Caki2 (cell line): ENCODE measurements around the gene MEGF6. TPM values are rescaled to one million over a fixed set of nuclear protein-coding genes. Genes with fewer than 3 reads are reported as not detected.

Source experiments
- DNase-seq: peaks from one replicate; pipeline ENCODE4 v3.0.0-alpha.2; 2015; ENCODE audit warnings: low read depth
- in situ Hi-C: cut with HindIII; loops from 2 replicates; pipeline ENCODE4 v1.10.0; 2016; ENCODE audit warnings: low sequenced_read_pairs, low pct_unique_long_range_greater_than_20kb, mixed read lengths
- total RNA-seq: library from RNA; depleted of rRNA; stranded (reverse); fragments of >200 nt; shearing (Covaris generic); gene quantifications from 2 replicates; pipeline ENCODE4 v1.2.3, GENCODE V29; 2014; ENCODE audit warnings: low replicate concordance; rRNA removed

The MEGF6 gene
- total RNA-seq, 1 experiment from 2014 or later, result 21.0 TPM

DNA sequence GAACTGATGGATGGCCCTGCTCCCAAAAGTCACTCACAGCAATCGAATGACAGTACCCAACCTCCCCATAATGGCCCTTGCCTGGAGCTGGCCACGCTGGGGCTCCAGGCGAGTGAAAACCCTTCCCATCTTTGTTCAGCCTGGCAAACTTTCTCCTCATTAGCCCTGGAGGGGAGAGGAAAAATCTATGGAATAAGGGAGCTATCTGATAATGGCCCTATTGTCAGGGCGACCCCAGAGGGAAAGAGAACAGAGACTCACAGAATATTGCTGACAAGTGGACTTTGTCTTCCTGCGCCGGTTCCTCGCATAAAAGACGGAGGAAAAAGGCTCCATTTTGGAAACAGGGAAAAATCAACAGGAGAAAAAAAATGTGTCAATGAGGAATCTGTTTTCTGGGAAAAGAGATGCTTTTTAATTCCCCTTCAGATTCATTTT lies 169.9 kb downstream of the MEGF6 start:
- no peak for DNase-seq
- in situ Hi-C loops, result no loop called here

DNA sequence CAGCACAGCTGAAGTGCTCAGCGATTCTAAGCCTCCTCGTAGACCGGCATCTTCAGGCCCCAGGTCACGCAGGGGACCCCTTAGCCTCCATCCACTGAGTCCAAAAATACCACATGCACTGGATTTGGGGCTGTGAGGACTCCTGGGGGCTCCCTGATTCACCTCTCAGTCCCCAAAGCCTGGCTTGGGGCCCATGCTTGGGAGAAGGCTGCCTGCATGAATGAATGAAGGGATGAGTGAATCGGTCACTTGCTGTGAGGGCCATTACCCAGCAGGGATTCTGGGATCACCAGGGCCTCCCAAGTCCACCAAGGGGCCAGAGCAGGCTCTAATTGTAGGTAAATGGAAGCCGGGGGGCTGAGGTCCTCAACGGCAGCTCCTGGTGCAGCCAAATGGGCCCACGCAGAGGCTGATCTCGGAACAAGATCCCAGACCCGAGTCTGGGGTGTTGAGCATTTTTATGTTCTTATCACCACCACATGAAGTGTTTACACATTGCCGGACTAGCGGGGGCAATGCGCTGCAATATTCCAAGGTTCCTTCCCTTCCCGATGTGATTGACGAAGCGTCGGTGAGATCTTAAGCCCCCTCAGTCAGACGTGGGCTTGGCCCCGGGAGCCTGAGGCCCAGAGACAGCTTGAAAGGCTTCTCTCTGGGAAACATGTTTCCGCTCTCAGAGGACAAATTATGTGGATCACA lies 170.4 kb downstream of the MEGF6 start:
- in situ Hi-C loops, result no loop called here
- DNase-seq, result no peak

DNA sequence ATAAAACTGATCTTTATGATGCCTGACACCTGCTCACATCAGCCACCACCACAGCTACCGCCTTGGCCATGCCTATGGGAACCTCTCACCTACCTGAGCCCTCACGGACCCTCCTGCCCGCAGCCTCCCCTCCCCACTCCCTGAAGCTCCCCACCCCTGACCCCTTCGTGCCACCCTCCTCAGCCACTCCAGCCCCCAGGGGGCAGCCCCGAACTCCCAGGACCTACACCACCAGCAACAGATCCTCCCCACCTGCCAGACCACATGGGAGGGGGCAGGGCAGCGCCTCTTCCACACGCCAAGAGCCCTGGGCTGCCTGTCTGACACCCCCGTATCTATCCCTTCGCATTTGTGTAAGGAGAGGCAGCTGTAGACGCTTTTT lies 171.0 kb downstream of the MEGF6 start:
- in situ Hi-C loops, result no loop called here
- no peak for DNase-seq

Other genes starting within 250 kb of the MEGF6 start
- 2.6 and 3.3 TPM in 2 replicates for gene ARHGEF16, start 156.8 kb downstream of the MEGF6 start, total RNA-seq
- gene TPRG1L, start 13.5 kb upstream of the MEGF6 start, total RNA-seq, result 30.3 and 35.7 TPM in 2 replicates
- 41.1 and 41.2 TPM in 2 replicates for gene WRAP73, start 38.6 kb upstream of the MEGF6 start, total RNA-seq
- 4.4 and 5.1 TPM in 2 replicates for gene TP73, start 41.0 kb upstream of the MEGF6 start, total RNA-seq
- gene CCDC27, start 140.9 kb upstream of the MEGF6 start, total RNA-seq, result not detected in 2 replicates
- gene SMIM1, start 161.2 kb upstream of the MEGF6 start, total RNA-seq, result 29.9 and 66.4 TPM in 2 replicates
- gene LRRC47, start 185.0 kb upstream of the MEGF6 start, total RNA-seq, result 16.3 and 32.0 TPM in 2 replicates
- gene CEP104, start 245.7 kb upstream of the MEGF6 start, total RNA-seq, result 15.4 and 24.9 TPM in 2 replicates
- 9.2 and 27.9 TPM in 2 replicates for gene DFFB, start 246.0 kb upstream of the MEGF6 start, total RNA-seq